ENCODE results near the gene WNT7B. TPM values are rescaled to one million over a fixed set of nuclear protein-coding genes. Genes with fewer than 3 reads are reported as not detected.

The WNT7B gene
- total RNA-seq, 4 donors from 2014 or later: not detected

- H3K27ac ChIP-seq: no peak overlapping the region
- TF ChIP-seq CTCF (IDR thresholded peaks at IDR 0.05) (no peak), POLR2A (IDR thresholded peaks at IDR 0.05) (no peak)
- no peak for DNase-seq
- H3K4me1 ChIP-seq: peaks cover 0 to 6% (median 0%) of the 10 kb centered on the region in 4 donors
- no peaks in the 10 kb centered on the region for H3K36me3 ChIP-seq
- H3K4me3 ChIP-seq: no peak overlapping the region
- H3K9me3 ChIP-seq: no peaks in the 10 kb centered on the region
- H3K27me3 ChIP-seq: no peaks in the 10 kb centered on the region
Observed at GRCh38 chr22:45904236-45904635, 72.7 kb downstream of the WNT7B start.

GRCh38 chr22:45903355-45904135, 73.4 kb downstream of the WNT7B start:
- DNase-seq: no peak
- H3K9me3 ChIP-seq: no peaks in the 10 kb centered on the region
- H3K27me3 ChIP-seq: no peaks in the 10 kb centered on the region
- H3K4me3 ChIP-seq: no peak overlapping the region
- peaks cover 0 to 6% (median 0%) of the 10 kb centered on the region in 4 donors for H3K4me1 ChIP-seq
- no peak for TF ChIP-seq POLR2A (IDR thresholded peaks at IDR 0.05)
- TF ChIP-seq CTCF (IDR thresholded peaks at IDR 0.05): no peak
- no peak overlapping the region for H3K27ac ChIP-seq
- H3K36me3 ChIP-seq: no peaks in the 10 kb centered on the region

- Histone ChIP-seq H3K27ac (no peak overlapping the region), H3K4me3 (no peak overlapping the region), H3K4me1 (no peaks in the 10 kb centered on the region), H3K36me3 (no peaks in the 10 kb centered on the region), H3K27me3 (no peaks in the 10 kb centered on the region), H3K9me3 (no peaks in the 10 kb centered on the region)
- TF ChIP-seq CTCF (IDR thresholded peaks at IDR 0.05) (no peak), POLR2A (IDR thresholded peaks at IDR 0.05) (no peak)
- no peak for DNase-seq
Observed at GRCh38 chr22:45897736-45898135, 79.2 kb downstream of the WNT7B start.

- TF ChIP-seq CTCF (IDR thresholded peaks at IDR 0.05) (no peak), POLR2A (IDR thresholded peaks at IDR 0.05) (no peak)
- H3K27ac ChIP-seq: no peak overlapping the region
Observed at GRCh38 chr22:45896964-45897538, 79.9 kb downstream of the WNT7B start.

GRCh38 chr22:45896153-45896951, 80.6 kb downstream of the WNT7B start:
- Histone ChIP-seq H3K27ac (no peak overlapping the region), H3K36me3 (no peaks in the 10 kb centered on the region), H3K4me3 (no peak overlapping the region), H3K27me3 (no peaks in the 10 kb centered on the region), H3K4me1 (no peaks in the 10 kb centered on the region), H3K9me3 (no peaks in the 10 kb centered on the region)
- no peak for DNase-seq
- TF ChIP-seq CTCF (IDR thresholded peaks at IDR 0.05) (no peak), POLR2A (IDR thresholded peaks at IDR 0.05) (no peak)

More at GRCh38 chr22:45896964-45897538, 79.9 kb downstream of the WNT7B start:
- Histone ChIP-seq H3K27me3 (no peaks in the 10 kb centered on the region), H3K4me1 (no peaks in the 10 kb centered on the region), H3K4me3 (no peak overlapping the region), H3K9me3 (no peaks in the 10 kb centered on the region), H3K36me3 (no peaks in the 10 kb centered on the region)
- DNase-seq: no peak

Data from Peyer's patch (tissue), 4 donors.